ENCODE data around the gene RNGTT. TPM values are rescaled to one million over a fixed set of nuclear protein-coding genes. Genes with fewer than 3 reads are reported as not detected.

RNGTT gene
- total RNA-seq, 1 experiment from 2014 or later: 15.7 TPM

GRCh38 chr6:88655586-88655985, 307.8 kb downstream of the RNGTT start:
- Histone ChIP-seq H3F3A (ENCODE audit: low read length, unreplicated experiment) (no peaks in the 10 kb centered on the region), H3K9ac (ENCODE audit: low read length) (no peak overlapping the region), H3K4me3 (ENCODE audit: low read length) (no peak overlapping the region), H3K27me3 (ENCODE audit: low read length) (no peaks in the 10 kb centered on the region), H3K4me2 (ENCODE audit: low read length) (no peak overlapping the region), H3K9me2 (replicated peaks; ENCODE audit: low read length) (no peaks in the 10 kb centered on the region), H2AFZ (ENCODE audit: low read length) (no peak overlapping the region), H3K9me3 (ENCODE audit: low read length) (no peaks in the 10 kb centered on the region), H3K4me1 (ENCODE audit: insufficient read depth, low read length) (no peaks in the 10 kb centered on the region), H3K36me3 (ENCODE audit: low read depth, low read length) (no peaks in the 10 kb centered on the region), H3K79me2 (ENCODE audit: low read length) (no peaks in the 10 kb centered on the region), H4K20me1 (ENCODE audit: low read length) (0 out of 2 replicates have a peak, but pooled peaks cover 2% of the 10 kb centered on the region), H3K27ac (ENCODE audit: low read length) (no peak overlapping the region)
- intact Hi-C loops (cut with micrococcal nuclease): no loop called here
- ChIA-PET POLR2A (ENCODE audit: unreplicated experiment) (no interaction called here), CTCF (interaction anchor here (0.7 kb wide), 1 partner anchor 169 kb away, joined by 3 read pairs; no protein-coding TSS in a partner anchor)
- TF ChIP-seq EZH2phosphoT487 (IDR thresholded peaks at IDR 0.05; ENCODE audit: borderline replicate concordance, low read length) (no peak), CTCF (conservative IDR thresholded peaks at IDR 0.05; ENCODE audit: low read depth, low read length) (no peak), EZH2 (IDR thresholded peaks at IDR 0.05; ENCODE audit: low read length, unreplicated experiment) (no peak)
- ATAC-seq (no peak), DNase-seq (no peak)
- BruUV-seq (replicated peaks): no TSS peak

- no peak overlapping the region for H3K27ac ChIP-seq (ENCODE audit: low read length)
- no peak for DNase-seq
- H3K4me2 ChIP-seq (ENCODE audit: low read length): no peak overlapping the region
- no peak overlapping the region for H3K4me3 ChIP-seq (ENCODE audit: low read length)
- POLR2A ChIA-PET (ENCODE audit: unreplicated experiment): no interaction called here
- CTCF ChIA-PET: no interaction called here
- H4K20me1 ChIP-seq (ENCODE audit: low read length): 0 out of 2 replicates have a peak, but pooled peaks cover 2% of the 10 kb centered on the region
- intact Hi-C loops (cut with micrococcal nuclease): no loop called here
- no peak overlapping the region for H3K9ac ChIP-seq (ENCODE audit: low read length)
- no peaks in the 10 kb centered on the region for H3F3A ChIP-seq (ENCODE audit: low read length, unreplicated experiment)
- H3K27me3 ChIP-seq (ENCODE audit: low read length): no peaks in the 10 kb centered on the region
- BruUV-seq (replicated peaks): no TSS peak
- no peak overlapping the region for H2AFZ ChIP-seq (ENCODE audit: low read length)
- no peaks in the 10 kb centered on the region for H3K9me3 ChIP-seq (ENCODE audit: low read length)
- no peaks in the 10 kb centered on the region for H3K9me2 ChIP-seq (replicated peaks; ENCODE audit: low read length)
- H3K4me1 ChIP-seq (ENCODE audit: insufficient read depth, low read length): no peaks in the 10 kb centered on the region
- no peaks in the 10 kb centered on the region for H3K79me2 ChIP-seq (ENCODE audit: low read length)
- ATAC-seq: no peak
- H3K36me3 ChIP-seq (ENCODE audit: low read depth, low read length): no peaks in the 10 kb centered on the region
- TF ChIP-seq CTCF (conservative IDR thresholded peaks at IDR 0.05; ENCODE audit: low read depth, low read length) (no peak), EZH2 (IDR thresholded peaks at IDR 0.05; ENCODE audit: low read length, unreplicated experiment) (no peak), EZH2phosphoT487 (IDR thresholded peaks at IDR 0.05; ENCODE audit: borderline replicate concordance, low read length) (no peak)
These were observed 309.5 kb downstream of the RNGTT start for GRCh38 chr6:88653936-88654335.

DNA sequence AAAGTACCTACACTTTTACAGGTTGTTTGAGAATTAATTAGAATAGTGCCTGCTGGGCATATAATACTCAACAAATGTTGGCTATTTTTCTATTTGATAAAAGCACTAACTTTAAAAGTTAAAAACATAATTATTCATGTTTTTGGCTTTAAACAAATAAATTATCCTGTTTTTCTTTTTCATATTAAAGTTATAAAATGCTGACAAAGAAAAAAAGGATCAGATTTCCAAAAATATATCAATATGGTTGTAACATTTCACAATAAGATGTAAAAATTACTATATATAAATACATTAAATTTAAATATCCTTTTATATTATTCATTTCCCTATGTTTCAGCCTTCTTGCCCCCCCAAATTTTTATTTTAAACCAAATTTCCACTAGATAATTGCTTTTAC, 312.0 kb downstream of the RNGTT start:
- H3K36me3 ChIP-seq (ENCODE audit: low read depth, low read length): no peaks in the 10 kb centered on the region
- H3K4me3 ChIP-seq (ENCODE audit: low read length): no peak overlapping the region
- no peaks in the 10 kb centered on the region for H3K27me3 ChIP-seq (ENCODE audit: low read length)
- no peak overlapping the region for H2AFZ ChIP-seq (ENCODE audit: low read length)
- H3K79me2 ChIP-seq (ENCODE audit: low read length): no peaks in the 10 kb centered on the region
- DNase-seq (no peak), ATAC-seq (no peak)
- ChIA-PET POLR2A (ENCODE audit: unreplicated experiment) (no interaction called here), CTCF (no interaction called here)
- no TSS peak for BruUV-seq (replicated peaks)
- H3K9me2 ChIP-seq (replicated peaks; ENCODE audit: low read length): no peaks in the 10 kb centered on the region
- TF ChIP-seq CTCF (conservative IDR thresholded peaks at IDR 0.05; ENCODE audit: low read depth, low read length) (no peak), EZH2 (IDR thresholded peaks at IDR 0.05; ENCODE audit: low read length, unreplicated experiment) (no peak), EZH2phosphoT487 (IDR thresholded peaks at IDR 0.05; ENCODE audit: borderline replicate concordance, low read length) (no peak)
- H3K4me1 ChIP-seq (ENCODE audit: insufficient read depth, low read length): no peaks in the 10 kb centered on the region
- no peaks in the 10 kb centered on the region for H3F3A ChIP-seq (ENCODE audit: low read length, unreplicated experiment)
- H3K4me2 ChIP-seq (ENCODE audit: low read length): no peak overlapping the region
- H3K9me3 ChIP-seq (ENCODE audit: low read length): no peaks in the 10 kb centered on the region
- 0 out of 2 replicates have a peak, but pooled peaks cover 2% of the 10 kb centered on the region for H4K20me1 ChIP-seq (ENCODE audit: low read length)
- intact Hi-C loops (cut with micrococcal nuclease): no loop called here
- H3K9ac ChIP-seq (ENCODE audit: low read length): no peak overlapping the region
- no peak overlapping the region for H3K27ac ChIP-seq (ENCODE audit: low read length)

All from PC-3 (cell line).